ENCODE results near the gene ZNF174. TPM values are rescaled to one million over a fixed set of nuclear protein-coding genes. Genes with fewer than 3 reads are reported as not detected.

The ZNF174 gene
- total RNA-seq, 1 donor from 2014 or later, result 14.9 TPM

GRCh38 chr16:3363793-3364192 lies 37.2 kb upstream of the ZNF174 start:
- H3K27me3 Mint-ChIP-seq, result peaks cover 6% of the 10 kb centered on the region
- no peak overlapping the region for H3K4me3 Mint-ChIP-seq
- H3K9me3 Mint-ChIP-seq, result peaks cover 7% of the 10 kb centered on the region
- H3K36me3 Mint-ChIP-seq, result no peaks in the 10 kb centered on the region
- no peak for TF ChIP-seq CTCF (conservative IDR thresholded peaks at IDR 0.05)
- DNase-seq (ENCODE audit: extremely low spot score, unreplicated experiment), result no peak
- no peak overlapping the region for H3K27ac Mint-ChIP-seq
- no peaks in the 10 kb centered on the region for H3K4me1 Mint-ChIP-seq (ENCODE audit: unreplicated experiment)

- no peaks in the 10 kb centered on the region for H3K4me1 Mint-ChIP-seq (ENCODE audit: unreplicated experiment)
- H3K9me3 Mint-ChIP-seq, result peaks cover 7% of the 10 kb centered on the region
- H3K27ac Mint-ChIP-seq, result no peak overlapping the region
- no peak overlapping the region for H3K4me3 Mint-ChIP-seq
- H3K36me3 Mint-ChIP-seq, result no peaks in the 10 kb centered on the region
- no peak for DNase-seq (ENCODE audit: extremely low spot score, unreplicated experiment)
- no peak for TF ChIP-seq CTCF (conservative IDR thresholded peaks at IDR 0.05)
- peaks cover 6% of the 10 kb centered on the region for H3K27me3 Mint-ChIP-seq
Measured at GRCh38 chr16:3364774-3365427, 36.1 kb upstream of the ZNF174 start.

GRCh38 chr16:3369073-3369472 lies 31.9 kb upstream of the ZNF174 start:
- DNase-seq (ENCODE audit: extremely low spot score, unreplicated experiment), result no peak
- Mint-ChIP-seq H3K36me3 (no peaks in the 10 kb centered on the region), H3K27me3 (no peaks in the 10 kb centered on the region), H3K27ac (no peak overlapping the region), H3K4me1 (ENCODE audit: unreplicated experiment) (no peaks in the 10 kb centered on the region), H3K4me3 (no peak overlapping the region), H3K9me3 (no peaks in the 10 kb centered on the region)
- TF ChIP-seq CTCF (conservative IDR thresholded peaks at IDR 0.05), result no peak

- H3K36me3 Mint-ChIP-seq, result peaks cover 13% of the 10 kb centered on the region
- no peaks in the 10 kb centered on the region for H3K27me3 Mint-ChIP-seq
- no peaks in the 10 kb centered on the region for H3K4me1 Mint-ChIP-seq (ENCODE audit: unreplicated experiment)
- no peak overlapping the region for H3K27ac Mint-ChIP-seq
- no peak for DNase-seq (ENCODE audit: extremely low spot score, unreplicated experiment)
- H3K9me3 Mint-ChIP-seq, result peaks cover 19% of the 10 kb centered on the region
- TF ChIP-seq CTCF (conservative IDR thresholded peaks at IDR 0.05), result no peak
- H3K4me3 Mint-ChIP-seq, result no peak overlapping the region
Measured at GRCh38 chr16:3375680-3376079, 25.3 kb upstream of the ZNF174 start.

GRCh38 chr16:3377917-3378316 lies 23.1 kb upstream of the ZNF174 start:
- no peak for DNase-seq (ENCODE audit: extremely low spot score, unreplicated experiment)
- no peak for TF ChIP-seq CTCF (conservative IDR thresholded peaks at IDR 0.05)
- Mint-ChIP-seq H3K9me3 (peaks cover 34% of the 10 kb centered on the region), H3K27ac (no peak overlapping the region), H3K4me3 (no peak overlapping the region), H3K4me1 (ENCODE audit: unreplicated experiment) (no peaks in the 10 kb centered on the region), H3K27me3 (no peaks in the 10 kb centered on the region), H3K36me3 (peaks cover 34% of the 10 kb centered on the region)

Data from type B pancreatic cell (in vitro differentiated cells).